OCI-M2 (cell line): ENCODE measurements around the gene SYT1.

Source experiments
- DNase-seq: peaks from one replicate; lab custom pipeline; 2025; ENCODE audit not compliant: unreplicated experiment; lab: John Stamatoyannopoulos, UW

SYT1 gene

DNA sequence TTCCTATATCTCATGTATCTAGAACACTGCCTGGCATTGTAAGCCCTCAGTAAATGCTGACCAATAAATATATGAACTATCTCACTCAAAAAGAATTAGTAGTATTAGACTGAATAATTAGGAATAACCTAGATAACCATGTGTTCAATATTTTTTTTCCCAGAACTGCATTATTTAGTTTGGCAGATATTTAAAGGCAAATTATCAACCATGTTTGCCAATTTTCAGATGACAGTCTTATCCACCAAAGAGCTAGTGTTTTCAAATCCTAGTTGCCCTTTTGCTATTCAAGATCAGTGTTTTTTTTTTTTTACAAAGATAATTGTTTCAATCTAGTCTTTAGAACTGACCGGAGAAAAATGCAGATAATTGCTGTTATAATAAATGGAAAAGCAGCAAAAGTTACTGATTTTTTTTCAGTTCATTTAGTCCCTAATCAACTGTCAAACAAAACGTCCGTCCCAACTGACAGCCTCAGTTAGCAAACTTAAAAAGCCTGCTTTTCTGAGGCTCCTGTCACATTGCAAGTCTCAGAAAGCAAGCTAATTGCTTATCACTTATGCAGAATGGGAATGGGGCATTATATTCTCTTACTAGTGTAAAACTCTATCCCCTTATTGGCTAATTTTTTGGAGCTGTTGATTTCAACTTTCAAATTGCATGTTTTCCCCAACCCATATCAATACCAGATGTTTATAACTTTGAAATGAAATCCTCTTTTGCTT lies 623.0 kb downstream of the SYT1 start:
- no peak for DNase-seq
